Measurements from ENCODE around the gene ARHGAP24. TPM values are rescaled to one million over a fixed set of nuclear protein-coding genes. Genes with fewer than 3 reads are reported as not detected.
A peak's percentile ranks its signal among the peaks of the same experiment; 100 is the strongest.

Gene ARHGAP24
- total and polyA plus RNA-seq, 2 donors (not counting 1 experiment from before 2014, with no cell fraction given): 15.9 to 40.5 TPM

- no peak overlapping the region for H3K4me2 ChIP-seq (ENCODE audit: extremely low read depth, insufficient read depth, low read length)
Measured at GRCh38 chr4:85939595-85939994, 464.6 kb downstream of the ARHGAP24 start.

GRCh38 chr4:85940151-85940550, 465.2 kb downstream of the ARHGAP24 start:
- Histone ChIP-seq H3K4me3 (replicated peaks in 1 of 4; ENCODE audit: control extremely low read depth in 1 of 4, insufficient read depth in 1 of 4, low read depth in 3 of 4, low read length in 4 of 4) (no peak overlapping the region), H3K4me2 (ENCODE audit: extremely low read depth, insufficient read depth, low read length) (no peak overlapping the region)

More at GRCh38 chr4:85939595-85939994, 464.6 kb downstream of the ARHGAP24 start:
- Histone ChIP-seq H3K4me3 (replicated peaks in 1 of 4; ENCODE audit: control extremely low read depth in 1 of 4, insufficient read depth in 1 of 4, low read depth in 3 of 4, low read length in 4 of 4) (peak overlapping the region in 1 of 4 experiments; percentile 40), H3K79me2 (ENCODE audit: control insufficient read depth, insufficient read depth, low read length) (no peaks in the 10 kb centered on the region), H3K27ac (ENCODE audit: insufficient read depth, low read length) (no peak overlapping the region), H3K36me3 (ENCODE audit: control insufficient read depth, insufficient read depth, low read length) (no peaks in the 10 kb centered on the region), H3K9me3 (ENCODE audit: control insufficient read depth, insufficient read depth, low read depth, low read length) (no peaks in the 10 kb centered on the region), H3K9ac (ENCODE audit: insufficient read depth, low read length) (no peak overlapping the region), H2AFZ (ENCODE audit: low read length) (no peak overlapping the region), H3K4me1 (ENCODE audit: control insufficient read depth, extremely low read depth, insufficient read depth, low read length) (peaks cover 2% of the 10 kb centered on the region), H3K27me3 (ENCODE audit: control insufficient read depth, insufficient read depth, low read length) (no peaks in the 10 kb centered on the region), H4K20me1 (ENCODE audit: control insufficient read depth, extremely low read depth, insufficient read depth, low read length) (no peaks in the 10 kb centered on the region)
- DNase-seq (ENCODE audit: low read depth in 2 of 2): no peak
- TF ChIP-seq EZH2 (IDR thresholded peaks at IDR 0.05; ENCODE audit: low read length, missing control alignments): no peak
- no peak for TF ChIP-seq CTCF (conservative IDR thresholded peaks at IDR 0.05 in 1 of 2, IDR thresholded peaks at IDR 0.05 in 1 of 2; ENCODE audit: low read depth in 1 of 2, low read length in 2 of 2)

GRCh38 chr4:85942107-85942506, 467.2 kb downstream of the ARHGAP24 start:
- Histone ChIP-seq H3K9ac (ENCODE audit: insufficient read depth, low read length) (no peak overlapping the region), H2AFZ (ENCODE audit: low read length) (no peak overlapping the region), H3K79me2 (ENCODE audit: control insufficient read depth, insufficient read depth, low read length) (no peaks in the 10 kb centered on the region), H3K4me3 (replicated peaks in 1 of 4; ENCODE audit: control extremely low read depth in 1 of 4, insufficient read depth in 1 of 4, low read depth in 3 of 4, low read length in 4 of 4) (no peak overlapping the region), H3K9me3 (ENCODE audit: control insufficient read depth, insufficient read depth, low read depth, low read length) (no peaks in the 10 kb centered on the region), H3K27me3 (ENCODE audit: control insufficient read depth, insufficient read depth, low read length) (no peaks in the 10 kb centered on the region), H3K27ac (ENCODE audit: insufficient read depth, low read length) (no peak overlapping the region), H3K4me1 (ENCODE audit: control insufficient read depth, extremely low read depth, insufficient read depth, low read length) (peaks cover 2% of the 10 kb centered on the region), H3K36me3 (ENCODE audit: control insufficient read depth, insufficient read depth, low read length) (no peaks in the 10 kb centered on the region), H4K20me1 (ENCODE audit: control insufficient read depth, extremely low read depth, insufficient read depth, low read length) (no peaks in the 10 kb centered on the region), H3K4me2 (ENCODE audit: extremely low read depth, insufficient read depth, low read length) (no peak overlapping the region)
- no peak for DNase-seq (ENCODE audit: low read depth in 2 of 2)
- TF ChIP-seq CTCF (conservative IDR thresholded peaks at IDR 0.05 in 1 of 2, IDR thresholded peaks at IDR 0.05 in 1 of 2; ENCODE audit: low read depth in 1 of 2, low read length in 2 of 2) (no peak), EZH2 (IDR thresholded peaks at IDR 0.05; ENCODE audit: low read length, missing control alignments) (no peak)

More at GRCh38 chr4:85940151-85940550, 465.2 kb downstream of the ARHGAP24 start:
- Histone ChIP-seq H3K27me3 (ENCODE audit: control insufficient read depth, insufficient read depth, low read length) (no peaks in the 10 kb centered on the region), H3K27ac (ENCODE audit: insufficient read depth, low read length) (no peak overlapping the region), H2AFZ (ENCODE audit: low read length) (no peak overlapping the region), H3K9me3 (ENCODE audit: control insufficient read depth, insufficient read depth, low read depth, low read length) (no peaks in the 10 kb centered on the region), H3K36me3 (ENCODE audit: control insufficient read depth, insufficient read depth, low read length) (no peaks in the 10 kb centered on the region), H3K9ac (ENCODE audit: insufficient read depth, low read length) (no peak overlapping the region), H3K79me2 (ENCODE audit: control insufficient read depth, insufficient read depth, low read length) (no peaks in the 10 kb centered on the region), H3K4me1 (ENCODE audit: control insufficient read depth, extremely low read depth, insufficient read depth, low read length) (peaks cover 2% of the 10 kb centered on the region), H4K20me1 (ENCODE audit: control insufficient read depth, extremely low read depth, insufficient read depth, low read length) (no peaks in the 10 kb centered on the region)
- no peak for DNase-seq (ENCODE audit: low read depth in 2 of 2)
- no peak for TF ChIP-seq CTCF (conservative IDR thresholded peaks at IDR 0.05 in 1 of 2, IDR thresholded peaks at IDR 0.05 in 1 of 2; ENCODE audit: low read depth in 1 of 2, low read length in 2 of 2)
- no peak for TF ChIP-seq EZH2 (IDR thresholded peaks at IDR 0.05; ENCODE audit: low read length, missing control alignments)
